ENCODE measurements around the gene NUTM2F.

- TF ChIP-seq CTCF (IDR thresholded peaks at IDR 0.05): no peak
- no peak for TF ChIP-seq POLR2AphosphoS5 (IDR thresholded peaks at IDR 0.05)
- TF ChIP-seq POLR2A (IDR thresholded peaks at IDR 0.05): no peak
Measured at GRCh38 chr9:94286116-94286515, 42.3 kb downstream of the NUTM2F start.
